ENCODE measurements around the gene TUBGCP6. TPM values are rescaled to one million over a fixed set of nuclear protein-coding genes. Genes with fewer than 3 reads are reported as not detected.
A peak's percentile ranks its signal among the peaks of the same experiment; 100 is the strongest.

TUBGCP6 gene
- total RNA-seq, 1 donor from 2014 or later = 18.2 TPM

DNA sequence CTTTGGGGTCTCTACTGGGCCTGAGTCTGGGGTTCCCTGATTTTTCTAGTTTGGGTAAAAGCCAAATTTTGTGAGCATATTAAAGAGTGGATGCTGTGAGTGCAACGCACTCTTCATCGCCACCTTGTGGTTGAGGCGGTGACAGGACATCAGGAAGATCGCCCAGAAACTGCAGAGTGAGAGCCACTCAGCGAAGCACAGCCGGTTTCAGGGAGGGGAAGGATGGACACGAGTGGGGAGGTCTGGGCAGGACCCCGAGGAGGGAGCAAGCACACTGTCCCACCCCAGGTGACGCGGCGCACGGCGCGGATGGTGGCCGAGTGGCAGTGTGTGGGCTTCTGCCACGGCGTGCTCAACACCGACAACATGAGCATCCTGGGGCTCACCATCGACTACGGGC is 34.9 kb downstream of the TUBGCP6 start:
- H3K36me3 ChIP-seq (ENCODE audit: control insufficient read depth, insufficient read depth, low read length) = peaks cover 31% of the 10 kb centered on the region
- H3K4me3 ChIP-seq (ENCODE audit: low read depth, low read length) = no peak overlapping the region
- TF ChIP-seq, protein P1, sequence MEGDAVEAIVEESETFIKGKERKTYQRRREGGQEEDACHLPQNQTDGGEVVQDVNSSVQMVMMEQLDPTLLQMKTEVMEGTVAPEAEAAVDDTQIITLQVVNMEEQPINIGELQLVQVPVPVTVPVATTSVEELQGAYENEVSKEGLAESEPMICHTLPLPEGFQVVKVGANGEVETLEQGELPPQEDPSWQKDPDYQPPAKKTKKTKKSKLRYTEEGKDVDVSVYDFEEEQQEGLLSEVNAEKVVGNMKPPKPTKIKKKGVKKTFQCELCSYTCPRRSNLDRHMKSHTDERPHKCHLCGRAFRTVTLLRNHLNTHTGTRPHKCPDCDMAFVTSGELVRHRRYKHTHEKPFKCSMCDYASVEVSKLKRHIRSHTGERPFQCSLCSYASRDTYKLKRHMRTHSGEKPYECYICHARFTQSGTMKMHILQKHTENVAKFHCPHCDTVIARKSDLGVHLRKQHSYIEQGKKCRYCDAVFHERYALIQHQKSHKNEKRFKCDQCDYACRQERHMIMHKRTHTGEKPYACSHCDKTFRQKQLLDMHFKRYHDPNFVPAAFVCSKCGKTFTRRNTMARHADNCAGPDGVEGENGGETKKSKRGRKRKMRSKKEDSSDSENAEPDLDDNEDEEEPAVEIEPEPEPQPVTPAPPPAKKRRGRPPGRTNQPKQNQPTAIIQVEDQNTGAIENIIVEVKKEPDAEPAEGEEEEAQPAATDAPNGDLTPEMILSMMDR (IDR thresholded peaks at IDR 0.05; ENCODE audit: insufficient read depth, low read length, severe bottlenecking) = peak; percentile 88
- H3K27me3 ChIP-seq (ENCODE audit: control insufficient read depth, insufficient read depth, low read length) = no peaks in the 10 kb centered on the region
- FAIRE-seq = no peak
- DNase-seq (ENCODE audit: low read depth) = peak; percentile 47

- TF ChIP-seq, protein P1 (IDR thresholded peaks at IDR 0.05; ENCODE audit: insufficient read depth, low read length, severe bottlenecking) = no peak
- H3K27me3 ChIP-seq (ENCODE audit: control insufficient read depth, insufficient read depth, low read length) = no peaks in the 10 kb centered on the region
- no peak for FAIRE-seq
- no peak overlapping the region for H3K4me3 ChIP-seq (ENCODE audit: low read depth, low read length)
- no peak for DNase-seq (ENCODE audit: low read depth)
- H3K36me3 ChIP-seq (ENCODE audit: control insufficient read depth, insufficient read depth, low read length) = peaks cover 29% of the 10 kb centered on the region
Measured at GRCh38 chr22:50208939-50209892, 35.6 kb downstream of the TUBGCP6 start.

DNA sequence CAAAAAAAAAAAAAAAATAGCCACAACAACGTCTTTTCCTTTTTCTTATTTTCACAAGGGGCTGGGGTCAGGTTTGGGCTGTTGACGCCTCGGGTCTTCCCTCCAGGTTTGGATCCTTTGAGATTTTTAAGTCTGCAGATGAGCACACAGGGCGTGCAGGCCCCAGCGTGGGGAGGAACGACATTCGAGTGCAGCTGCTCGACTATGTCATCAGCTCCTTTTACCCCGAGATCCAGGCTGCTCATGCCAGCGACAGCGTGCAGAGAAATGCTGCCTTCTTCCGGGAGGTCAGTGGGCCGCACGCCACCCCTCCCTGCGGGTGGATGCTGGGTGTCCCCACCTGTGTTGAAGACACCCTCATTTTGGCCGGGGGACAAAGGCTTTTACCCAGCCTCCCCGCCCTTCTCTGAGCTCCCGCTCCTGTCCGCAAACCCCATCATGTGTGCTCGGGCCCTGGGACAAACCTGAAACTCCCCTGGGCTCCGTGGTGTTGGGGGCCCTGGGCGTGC is 36.3 kb downstream of the TUBGCP6 start:
- TF ChIP-seq, protein P1 (IDR thresholded peaks at IDR 0.05; ENCODE audit: insufficient read depth, low read length, severe bottlenecking) = no peak
- Histone ChIP-seq H3K4me3 (ENCODE audit: low read depth, low read length) (no peak overlapping the region), H3K36me3 (ENCODE audit: control insufficient read depth, insufficient read depth, low read length) (peaks cover 29% of the 10 kb centered on the region), H3K27me3 (ENCODE audit: control insufficient read depth, insufficient read depth, low read length) (no peaks in the 10 kb centered on the region)
- FAIRE-seq (no peak), DNase-seq (ENCODE audit: low read depth) (no peak)

DNA sequence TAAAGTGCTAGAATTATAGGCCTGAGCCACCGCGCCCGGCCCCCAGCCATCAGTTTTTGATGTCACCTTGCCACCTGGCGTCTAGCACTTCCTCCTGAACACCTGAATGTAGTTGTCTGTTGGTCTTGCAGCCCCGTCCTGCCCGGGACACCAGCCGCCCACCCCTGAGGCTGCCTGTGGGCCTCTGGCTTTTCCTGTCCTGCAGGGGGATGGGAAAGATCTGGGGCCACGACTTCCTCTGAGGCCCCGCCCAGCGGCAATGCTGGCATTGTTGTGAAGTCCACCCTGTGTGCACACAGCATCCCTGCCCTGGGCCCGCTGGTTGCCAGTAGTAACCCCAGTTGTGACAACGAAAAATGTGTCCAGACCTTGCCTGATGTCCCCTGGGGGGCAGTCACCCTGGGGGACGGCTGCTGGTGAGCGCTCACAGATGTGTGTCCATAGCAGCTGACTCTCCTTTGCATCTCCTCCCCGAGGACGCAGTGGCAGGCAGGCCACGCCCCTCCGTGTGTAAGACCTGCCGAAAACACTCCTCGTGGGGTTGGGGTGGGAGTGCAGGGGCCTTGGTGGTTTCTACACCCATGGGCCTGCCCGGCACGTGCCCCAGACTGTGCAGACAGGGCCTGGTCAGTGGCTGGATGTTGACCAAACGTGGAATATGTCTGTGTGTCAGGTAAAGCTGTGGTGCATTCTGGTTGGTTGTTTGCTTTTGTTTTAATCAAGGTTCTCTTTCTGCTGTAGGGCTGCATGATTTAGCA is 37.3 kb downstream of the TUBGCP6 start:
- FAIRE-seq (no peak), DNase-seq (ENCODE audit: low read depth) (no peak)
- TF ChIP-seq, protein P1 (IDR thresholded peaks at IDR 0.05; ENCODE audit: insufficient read depth, low read length, severe bottlenecking) = no peak
- no peak overlapping the region for H3K4me3 ChIP-seq (ENCODE audit: low read depth, low read length)
- H3K36me3 ChIP-seq (ENCODE audit: control insufficient read depth, insufficient read depth, low read length) = peaks cover 28% of the 10 kb centered on the region
- no peaks in the 10 kb centered on the region for H3K27me3 ChIP-seq (ENCODE audit: control insufficient read depth, insufficient read depth, low read length)

- FAIRE-seq (no peak), DNase-seq (ENCODE audit: low read depth) (no peak)
- TF ChIP-seq, protein P1 (IDR thresholded peaks at IDR 0.05; ENCODE audit: insufficient read depth, low read length, severe bottlenecking) = peak; percentile 45
- H3K27me3 ChIP-seq (ENCODE audit: control insufficient read depth, insufficient read depth, low read length) = no peaks in the 10 kb centered on the region
- H3K4me3 ChIP-seq (ENCODE audit: low read depth, low read length) = no peak overlapping the region
- H3K36me3 ChIP-seq (ENCODE audit: control insufficient read depth, insufficient read depth, low read length) = peaks cover 25% of the 10 kb centered on the region
Measured at GRCh38 chr22:50206599-50206998, 38.2 kb downstream of the TUBGCP6 start.
